Endothelial cell of umbilical vein (primary cell): ENCODE results near the gene RPS6KA3. TPM values are rescaled to one million over a fixed set of nuclear protein-coding genes. Genes with fewer than 3 reads are reported as not detected.

ENCODE experiments used
- BruUV-seq: library from RNA; stranded (reverse); fragments of 400-500 nt; replicated peaks from 2 replicates; lab custom pipeline; 2021; lab: Mats Ljungman, UMichigan
- CTCF ChIA-PET: fragments of 300-600, 350-600 bp; sonication (Branson Sonifier 250); formaldehyde crosslinking; loops from one replicate; lab custom pipeline; 2021; ENCODE audit warnings: antibody characterized with exemption, inconsistent platforms; lab: Charles Lee
- POLR2A ChIA-PET: fragments of 300-600, 350-600 bp; sonication (Branson Sonifier 250); formaldehyde crosslinking; loops from one replicate; lab custom pipeline; 2021; ENCODE audit warnings: antibody characterized with exemption, inconsistent platforms; lab: Charles Lee
- DNase-seq: peaks from one replicate; pipeline ENCODE4 v3.0.0-alpha.2; 2011; ENCODE audit warnings: low read depth, low spot score
- FAIRE-seq: peaks from 2 replicates; lab custom pipeline; 2011; peaks lifted over from hg19 to GRCh38; lab: Jason Lieb, UNC
- H2AFZ ChIP-seq: 2 replicates; pipeline ENCODE4 v1.6.0; 2012; ENCODE audit warnings: low read depth, low read length, control low read depth, inconsistent platforms
- H3K27ac ChIP-seq: 2 replicates; pipeline ENCODE4 v1.5.1; 2011; ENCODE audit warnings: low read depth, mild to moderate bottlenecking, control low read depth, low read length, moderate library complexity; ENCODE audit not compliant: insufficient read depth
- H3K27me3 ChIP-seq, 2 experiments: 2 replicates each; pipeline versions ENCODE4 v1.6.0 to v1.6.1; 2011; ENCODE audit warnings: low read length in 2 of 2, mixed read lengths in 1 of 2; ENCODE audit not compliant: control insufficient read depth in 2 of 2, insufficient read depth in 2 of 2
- H3K36me3 ChIP-seq, 2 experiments: 2 replicates in 1 of 2; 3 replicates in 1 of 2; pipeline ENCODE4 v1.5.1; 2011; ENCODE audit warnings: low read length in 2 of 2, mild to moderate bottlenecking in 1 of 2, moderate library complexity in 1 of 2; ENCODE audit not compliant: control insufficient read depth in 2 of 2, insufficient read depth in 2 of 2; ENCODE audit errors: extremely low read depth in 1 of 2
- H3K4me1 ChIP-seq: 3 replicates; pipeline ENCODE4 v1.5.1; 2011; ENCODE audit warnings: mild to moderate bottlenecking, low read length; ENCODE audit not compliant: control insufficient read depth, insufficient read depth; ENCODE audit errors: extremely low read depth
- H3K4me2 ChIP-seq: 2 replicates; pipeline ENCODE4 v1.6.1; 2011; ENCODE audit warnings: low read length, control low read depth, mixed read lengths; ENCODE audit not compliant: insufficient read depth
- H3K4me3 ChIP-seq, 3 experiments: fragments of 200-600 bp in 1 of 3; sonication (generic), shearing (Covaris generic) in 1 of 3; replicated peaks in 1 of 3; 2 replicates each; pipeline ENCODE4 v1.5.1; 2011 to 2016; ENCODE audit warnings: control low read depth in 3 of 3, low read length in 3 of 3, mild to moderate bottlenecking in 2 of 3, inconsistent platforms in 1 of 3, low read depth in 1 of 3, moderate library complexity in 1 of 3; ENCODE audit not compliant: insufficient read depth in 1 of 3
- H3K79me2 ChIP-seq: 2 replicates; pipeline ENCODE4 v1.6.0; 2012; ENCODE audit warnings: low read length, inconsistent platforms; ENCODE audit not compliant: control insufficient read depth, insufficient read depth
- H3K9ac ChIP-seq: replicated peaks from 2 replicates; pipeline ENCODE3; 2011; ENCODE audit warnings: low read length, control low read depth; ENCODE audit not compliant: insufficient read depth; ENCODE audit errors: extremely low read depth
- H3K9me1 ChIP-seq: replicated peaks from 3 replicates; pipeline ENCODE4 v1.6.0; 2011; ENCODE audit warnings: mild to moderate bottlenecking, low read length; ENCODE audit not compliant: control insufficient read depth, insufficient read depth; ENCODE audit errors: extremely low read depth
- H3K9me3 ChIP-seq: replicated peaks from 2 replicates; pipeline ENCODE4 v1.5.1; 2012; ENCODE audit warnings: low read length, inconsistent platforms; ENCODE audit not compliant: control insufficient read depth, insufficient read depth
- H4K20me1 ChIP-seq: replicated peaks from 2 replicates; pipeline ENCODE3; 2011; ENCODE audit warnings: mild to moderate bottlenecking, low read length; ENCODE audit not compliant: control insufficient read depth, insufficient read depth; ENCODE audit errors: extremely low read depth
- EZH2 ChIP-seq: IDR thresholded peaks from 2 replicates; pipeline ENCODE4 v1.6.1; 2012; ENCODE audit warnings: borderline replicate concordance, low read depth, mild to moderate bottlenecking, moderate library complexity, low read length, inconsistent platforms; ENCODE audit not compliant: severe bottlenecking
- FOS ChIP-seq: IDR thresholded peaks from 2 replicates; pipeline ENCODE4 v1.6.1; 2011; ENCODE audit warnings: mild to moderate bottlenecking, low read length, moderate library complexity, borderline replicate concordance; ENCODE audit not compliant: insufficient read depth
- GATA2 ChIP-seq: IDR thresholded peaks from 2 replicates; pipeline ENCODE4 v1.7.0; 2011; ENCODE audit warnings: low read depth, mild to moderate bottlenecking, moderate library complexity, mixed read lengths, low read length; ENCODE audit not compliant: insufficient read length, insufficient read depth
- JUN ChIP-seq: IDR thresholded peaks from 2 replicates; pipeline ENCODE4 v1.6.1; 2011; ENCODE audit warnings: borderline replicate concordance, low read depth; ENCODE audit not compliant: insufficient read length, insufficient read depth
- MYC ChIP-seq: IDR thresholded peaks from one replicate; pipeline ENCODE4 v1.6.1; 2011; ENCODE audit warnings: mild to moderate bottlenecking, low read depth, low read length
- POLR2A ChIP-seq: IDR thresholded peaks from 2 replicates; pipeline ENCODE4 v1.6.1; 2012; ENCODE audit warnings: low read depth, mild to moderate bottlenecking, control low read depth, low read length
- POLR2AphosphoS5 ChIP-seq: IDR thresholded peaks from 2 replicates; pipeline ENCODE4 v1.6.1; 2012; ENCODE audit warnings: low read depth, mild to moderate bottlenecking, control low read depth, low read length, moderate library complexity; ENCODE audit not compliant: insufficient read depth
- dilution Hi-C: fragments of 300-500 bp; cut with MboI; formaldehyde crosslinking; loops from one replicate; pipeline ENCODE4 v1.15.0; 2019; ENCODE audit warnings: low sequenced_read_pairs; ENCODE audit not compliant: extremely low pct_ligation_motif_present
- intact Hi-C: fragments of 100-400 bp; cut with micrococcal nuclease; formaldehyde crosslinking; loops from one replicate; pipeline ENCODE4 v1.10.0; 2022
- polyA plus RNA-seq, 4 experiments: library from polyadenylated mRNA; depleted of rRNA in 3 of 4; stranded (reverse) in 3 of 4; unstranded in 1 of 4; fragments of >200 nt; gene quantifications; 2 replicates each; pipeline versions ENCODE4 v1.2.1 to v1.2.3, GENCODE V29; 2011 to 2012; ENCODE audit warnings: missing spikeins in 1 of 4
- total RNA-seq: library from RNA; stranded (reverse); gene quantifications from 2 replicates; pipeline ENCODE4 v1.2.3, GENCODE V29; 2021
- TF ChIP-seq, protein P1 (sequence below): IDR thresholded peaks from 2 replicates; pipeline ENCODE4 v1.6.1; 2011; ENCODE audit not compliant: insufficient read depth, insufficient read length
- TF ChIP-seq, protein P2 (sequence below), 2 donors: IDR thresholded peaks; 1 replicate in 1 of 2; 2 replicates in 1 of 2; pipeline ENCODE4 v1.5.1; 2011; ENCODE audit warnings: low read length in 2 of 2, mild to moderate bottlenecking in 2 of 2, moderate library complexity in 2 of 2, control low read depth in 1 of 2, inconsistent platforms in 1 of 2, low read depth in 1 of 2; ENCODE audit not compliant: insufficient read depth in 1 of 2; ENCODE audit errors: extremely low read depth in 1 of 2

The RPS6KA3 gene
- total and polyA plus RNA-seq, 2 donors (not counting 3 experiments of a cell fraction or from before 2014, with no cell fraction given) = 24.4 to 61.6 TPM

GRCh38 chrX:20309806-20310205, 43.1 kb upstream of the RPS6KA3 start:
- POLR2A ChIA-PET = no interaction called here
- H3K27ac ChIP-seq = no peak overlapping the region
- no TSS peak for BruUV-seq
- H3K4me2 ChIP-seq = no peak overlapping the region
- DNase-seq (no peak), FAIRE-seq (no peak)
- H3K27me3 ChIP-seq = no peaks in the 10 kb centered on the region
- no peak overlapping the region for H2AFZ ChIP-seq
- dilution Hi-C loops = no loop called here
- H3K4me1 ChIP-seq = no peaks in the 10 kb centered on the region
- no peaks in the 10 kb centered on the region for H3K36me3 ChIP-seq
- H3K9me3 ChIP-seq = no peaks in the 10 kb centered on the region
- H3K4me3 ChIP-seq = no peak overlapping the region
- no peak overlapping the region for H3K9ac ChIP-seq
- TF ChIP-seq POLR2A (no peak), GATA2 (no peak), FOS (no peak), MYC (no peak), JUN (no peak), POLR2AphosphoS5 (no peak), EZH2 (no peak)
- TF ChIP-seq, protein P1, sequence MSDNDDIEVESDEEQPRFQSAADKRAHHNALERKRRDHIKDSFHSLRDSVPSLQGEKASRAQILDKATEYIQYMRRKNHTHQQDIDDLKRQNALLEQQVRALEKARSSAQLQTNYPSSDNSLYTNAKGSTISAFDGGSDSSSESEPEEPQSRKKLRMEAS = no peak
- TF ChIP-seq, protein P2, sequence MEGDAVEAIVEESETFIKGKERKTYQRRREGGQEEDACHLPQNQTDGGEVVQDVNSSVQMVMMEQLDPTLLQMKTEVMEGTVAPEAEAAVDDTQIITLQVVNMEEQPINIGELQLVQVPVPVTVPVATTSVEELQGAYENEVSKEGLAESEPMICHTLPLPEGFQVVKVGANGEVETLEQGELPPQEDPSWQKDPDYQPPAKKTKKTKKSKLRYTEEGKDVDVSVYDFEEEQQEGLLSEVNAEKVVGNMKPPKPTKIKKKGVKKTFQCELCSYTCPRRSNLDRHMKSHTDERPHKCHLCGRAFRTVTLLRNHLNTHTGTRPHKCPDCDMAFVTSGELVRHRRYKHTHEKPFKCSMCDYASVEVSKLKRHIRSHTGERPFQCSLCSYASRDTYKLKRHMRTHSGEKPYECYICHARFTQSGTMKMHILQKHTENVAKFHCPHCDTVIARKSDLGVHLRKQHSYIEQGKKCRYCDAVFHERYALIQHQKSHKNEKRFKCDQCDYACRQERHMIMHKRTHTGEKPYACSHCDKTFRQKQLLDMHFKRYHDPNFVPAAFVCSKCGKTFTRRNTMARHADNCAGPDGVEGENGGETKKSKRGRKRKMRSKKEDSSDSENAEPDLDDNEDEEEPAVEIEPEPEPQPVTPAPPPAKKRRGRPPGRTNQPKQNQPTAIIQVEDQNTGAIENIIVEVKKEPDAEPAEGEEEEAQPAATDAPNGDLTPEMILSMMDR (IDR thresholded peaks at IDR 0.05; ENCODE audit: extremely low read depth in 1 of 2, insufficient read depth in 1 of 2, low read depth in 1 of 2, low read length in 2 of 2) = no peak
- no peaks in the 10 kb centered on the region for H4K20me1 ChIP-seq
- intact Hi-C loops = loop anchor here (10.0 kb wide), 1 partner anchor 85 kb away; no protein-coding TSS in a partner anchor
- H3K9me1 ChIP-seq = no peaks in the 10 kb centered on the region
- CTCF ChIA-PET = no interaction called here
- no peaks in the 10 kb centered on the region for H3K79me2 ChIP-seq
